ENCODE results near the gene NELFA. TPM values are rescaled to one million over a fixed set of nuclear protein-coding genes. Genes with fewer than 3 reads are reported as not detected.

Gene NELFA
- total and polyA plus RNA-seq, 7 experiments from 2014 or later: 29.2 to 50.1 (median 42.8) TPM

DNA sequence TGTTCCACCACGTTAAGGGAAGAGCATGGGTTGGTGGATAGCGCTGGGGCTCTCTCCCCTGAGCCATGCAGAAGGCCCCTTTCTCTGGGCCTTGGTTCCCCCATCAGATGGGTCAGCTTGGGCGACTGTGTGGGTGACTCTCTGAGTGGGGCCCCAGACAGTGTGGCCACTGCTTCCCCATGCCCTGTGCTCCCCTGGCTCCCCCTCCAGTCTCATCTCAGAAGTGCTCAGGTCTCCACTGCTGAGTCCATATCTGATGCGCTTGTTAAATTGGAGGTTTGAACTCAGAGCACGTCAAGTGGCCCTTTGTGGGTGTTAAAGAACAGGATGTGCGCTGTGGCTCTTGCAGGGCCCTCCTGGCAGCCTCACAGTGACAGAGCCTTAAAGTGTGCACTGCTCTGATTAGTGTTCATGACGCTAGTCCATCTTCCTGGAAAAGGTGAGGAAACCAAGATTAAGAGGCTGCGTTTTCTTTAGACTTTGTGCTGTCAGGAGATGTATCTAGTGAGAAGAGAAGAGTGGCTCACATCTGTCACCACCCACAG lies 59.8 kb downstream of the NELFA start:
- H3K27ac Mint-ChIP-seq: no peak overlapping the region

DNA sequence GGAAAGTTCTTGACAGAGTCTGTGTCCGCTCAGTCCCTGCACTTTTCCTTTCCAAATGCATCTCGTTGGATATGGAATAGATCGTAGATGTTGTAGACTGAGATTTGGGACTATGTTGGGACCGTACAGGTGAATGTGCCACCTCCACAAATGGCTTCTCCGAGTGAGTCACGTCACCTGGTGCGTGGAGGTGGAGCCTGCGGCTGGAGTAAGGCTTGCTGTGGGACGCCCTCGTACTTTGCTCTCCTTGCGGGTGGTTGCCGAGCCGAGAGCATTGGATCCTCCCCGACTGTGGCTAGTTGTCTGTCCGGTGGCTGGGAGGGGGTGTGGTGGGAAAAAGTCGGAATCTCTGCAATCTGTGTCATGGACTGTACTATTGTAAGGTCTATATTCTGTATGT lies 60.5 kb downstream of the NELFA start:
- H3K4me3 Mint-ChIP-seq: no peak overlapping the region

More for the DNA sequence above, 59.8 kb downstream of the NELFA start:
- intact Hi-C loops (cut with micrococcal nuclease): no loop called here
- POLR2A ChIA-PET: no interaction called here
- H3K4me1 Mint-ChIP-seq: peaks cover 0 to 5% (median 0%) of the 10 kb centered on the region in 7 donors
- H3K27me3 ChIP-seq (ENCODE audit: control insufficient read depth in 2 of 2, insufficient read depth in 2 of 2, low read length in 2 of 2): no peaks in the 10 kb centered on the region
- CTCF ChIA-PET: no interaction called here
- no peak overlapping the region for H3K27ac ChIP-seq (ENCODE audit: low read depth, low read length)
- peaks cover 0 to 29% (median 5%) of the 10 kb centered on the region in 3 experiments for H3K36me3 ChIP-seq (ENCODE audit: control insufficient read depth in 2 of 3, insufficient read depth in 3 of 3, low read length in 3 of 3)
- H3K4me3 Mint-ChIP-seq: no peak overlapping the region
- peak; percentile 12 for ATAC-seq
- DNase-seq: no peak
- H3K36me3 Mint-ChIP-seq: peaks cover 0 to 8% (median 4%) of the 10 kb centered on the region in 5 donors
- H3K9me3 Mint-ChIP-seq: no peaks in the 10 kb centered on the region
- no peaks in the 10 kb centered on the region for H3K4me1 ChIP-seq (ENCODE audit: control insufficient read depth in 2 of 2, insufficient read depth in 2 of 2, low read length in 2 of 2)
- no peaks in the 10 kb centered on the region for H3K9me3 ChIP-seq (ENCODE audit: control insufficient read depth in 2 of 3, low read length in 3 of 3)
- H3K27me3 Mint-ChIP-seq: no peaks in the 10 kb centered on the region
- no peak overlapping the region for H3K4me3 ChIP-seq (ENCODE audit: low read length)

DNA sequence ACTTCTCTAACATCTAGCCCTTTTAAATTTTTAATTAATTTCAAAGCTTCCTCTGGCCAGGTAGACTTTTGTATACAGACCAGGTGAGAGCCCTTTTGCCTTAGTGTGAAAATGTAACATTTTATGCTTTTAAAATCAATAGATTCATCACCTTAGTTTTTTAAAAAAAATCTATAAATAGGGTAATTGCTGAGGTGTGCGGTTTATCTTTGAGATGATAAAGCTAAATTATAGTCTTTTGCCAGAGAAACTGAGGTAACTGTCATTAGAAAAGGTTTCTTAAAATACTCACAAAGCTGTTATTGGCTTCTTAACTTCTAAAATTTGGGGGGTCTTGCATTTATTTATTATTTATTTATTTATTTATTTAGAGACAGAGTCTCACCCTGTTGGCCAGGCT lies 62.9 kb downstream of the NELFA start:
- intact Hi-C loops (cut with micrococcal nuclease): no loop called here
- peaks cover 4 to 20% (median 8%) of the 10 kb centered on the region in 5 donors for H3K36me3 Mint-ChIP-seq
- H3K4me1 Mint-ChIP-seq: peaks cover 0 to 5% (median 0%) of the 10 kb centered on the region in 7 donors
- no peak for ATAC-seq
- H3K4me3 Mint-ChIP-seq: no peak overlapping the region
- no peaks in the 10 kb centered on the region for H3K4me1 ChIP-seq (ENCODE audit: control insufficient read depth in 2 of 2, insufficient read depth in 2 of 2, low read length in 2 of 2)
- no peak overlapping the region for H3K27ac ChIP-seq (ENCODE audit: low read depth, low read length)
- H3K36me3 ChIP-seq (ENCODE audit: control insufficient read depth in 2 of 3, insufficient read depth in 3 of 3, low read length in 3 of 3): peaks cover 0 to 30% (median 0%) of the 10 kb centered on the region in 3 experiments
- no peaks in the 10 kb centered on the region for H3K27me3 Mint-ChIP-seq
- H3K4me3 ChIP-seq (ENCODE audit: low read length): no peak overlapping the region
- no peaks in the 10 kb centered on the region for H3K9me3 ChIP-seq (ENCODE audit: control insufficient read depth in 2 of 3, low read length in 3 of 3)
- DNase-seq: no peak
- H3K27ac Mint-ChIP-seq: no peak overlapping the region
- no peaks in the 10 kb centered on the region for H3K27me3 ChIP-seq (ENCODE audit: control insufficient read depth in 2 of 2, insufficient read depth in 2 of 2, low read length in 2 of 2)
- no peaks in the 10 kb centered on the region for H3K9me3 Mint-ChIP-seq
- POLR2A ChIA-PET: no interaction called here
- CTCF ChIA-PET: no interaction called here

More for the DNA sequence above, 60.5 kb downstream of the NELFA start:
- H3K27ac Mint-ChIP-seq: no peak overlapping the region
- H3K4me1 Mint-ChIP-seq: peaks cover 0 to 5% (median 0%) of the 10 kb centered on the region in 7 donors
- Histone ChIP-seq H3K27me3 (ENCODE audit: control insufficient read depth in 2 of 2, insufficient read depth in 2 of 2, low read length in 2 of 2) (no peaks in the 10 kb centered on the region), H3K4me3 (ENCODE audit: low read length) (no peak overlapping the region), H3K4me1 (ENCODE audit: control insufficient read depth in 2 of 2, insufficient read depth in 2 of 2, low read length in 2 of 2) (no peaks in the 10 kb centered on the region), H3K27ac (ENCODE audit: low read depth, low read length) (no peak overlapping the region), H3K36me3 (ENCODE audit: control insufficient read depth in 2 of 3, insufficient read depth in 3 of 3, low read length in 3 of 3) (peaks cover 0 to 33% (median 5%) of the 10 kb centered on the region in 3 experiments), H3K9me3 (ENCODE audit: control insufficient read depth in 2 of 3, low read length in 3 of 3) (no peaks in the 10 kb centered on the region)
- ATAC-seq (no peak), DNase-seq (no peak)
- ChIA-PET POLR2A (no interaction called here), CTCF (no interaction called here)
- peaks cover 0 to 11% (median 4%) of the 10 kb centered on the region in 5 donors for H3K36me3 Mint-ChIP-seq
- H3K9me3 Mint-ChIP-seq: no peaks in the 10 kb centered on the region
- no peaks in the 10 kb centered on the region for H3K27me3 Mint-ChIP-seq
- intact Hi-C loops (cut with micrococcal nuclease): no loop called here

DNA sequence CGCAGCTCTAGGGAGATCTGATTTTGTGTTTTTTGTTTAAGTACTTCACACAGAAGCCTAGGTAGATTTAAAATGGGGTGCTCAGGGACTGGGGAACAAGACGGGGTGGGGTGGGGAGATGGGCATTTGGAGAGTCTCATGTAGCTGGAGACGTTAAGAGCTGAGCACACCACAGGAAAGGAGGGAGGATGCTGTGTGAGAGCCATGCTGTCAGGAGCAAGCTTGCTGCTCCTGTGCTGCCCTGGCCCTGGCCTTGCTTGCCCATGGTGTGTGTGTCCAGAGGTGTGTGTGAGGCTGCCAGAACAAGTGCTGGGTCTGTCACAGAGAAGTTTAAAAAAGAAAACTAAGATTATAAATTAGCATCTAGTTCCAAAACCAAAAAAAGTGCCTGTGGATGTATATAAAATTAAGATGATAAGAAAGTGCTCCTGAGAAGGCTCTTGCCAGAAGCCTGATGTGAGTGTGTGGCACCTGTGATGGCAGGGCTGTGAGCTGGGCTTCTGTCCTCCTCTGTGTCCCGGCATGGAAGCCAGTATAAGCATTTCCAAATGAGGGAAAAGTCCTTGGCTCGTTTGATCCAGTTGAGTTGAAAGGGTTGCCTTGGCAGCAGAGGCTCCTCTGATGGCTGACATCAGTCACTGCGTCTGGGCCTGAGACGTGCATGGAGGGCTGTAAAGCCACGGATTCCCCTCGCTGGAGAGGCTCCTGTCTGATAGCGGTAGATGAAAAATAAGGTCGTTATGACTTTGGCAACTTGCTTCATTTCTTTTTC lies 63.5 kb downstream of the NELFA start:
- ATAC-seq: no peak
- no peak overlapping the region for H3K4me3 Mint-ChIP-seq
- H3K4me1 Mint-ChIP-seq: peaks cover 0 to 5% (median 0%) of the 10 kb centered on the region in 7 donors
- no peak overlapping the region for H3K4me3 ChIP-seq (ENCODE audit: low read length)
- peaks cover 4 to 22% (median 9%) of the 10 kb centered on the region in 5 donors for H3K36me3 Mint-ChIP-seq
- DNase-seq: no peak
- no peaks in the 10 kb centered on the region for H3K4me1 ChIP-seq (ENCODE audit: control insufficient read depth in 2 of 2, insufficient read depth in 2 of 2, low read length in 2 of 2)
- peaks cover 0 to 35% (median 0%) of the 10 kb centered on the region in 3 experiments for H3K36me3 ChIP-seq (ENCODE audit: control insufficient read depth in 2 of 3, insufficient read depth in 3 of 3, low read length in 3 of 3)
- H3K9me3 Mint-ChIP-seq: no peaks in the 10 kb centered on the region
- no peaks in the 10 kb centered on the region for H3K9me3 ChIP-seq (ENCODE audit: control insufficient read depth in 2 of 3, low read length in 3 of 3)
- no peak overlapping the region for H3K27ac Mint-ChIP-seq
- no peaks in the 10 kb centered on the region for H3K27me3 Mint-ChIP-seq
- POLR2A ChIA-PET: no interaction called here
- CTCF ChIA-PET: no interaction called here
- intact Hi-C loops (cut with micrococcal nuclease): no loop called here
- H3K27me3 ChIP-seq (ENCODE audit: control insufficient read depth in 2 of 2, insufficient read depth in 2 of 2, low read length in 2 of 2): no peaks in the 10 kb centered on the region
- no peak overlapping the region for H3K27ac ChIP-seq (ENCODE audit: low read depth, low read length)

DNA sequence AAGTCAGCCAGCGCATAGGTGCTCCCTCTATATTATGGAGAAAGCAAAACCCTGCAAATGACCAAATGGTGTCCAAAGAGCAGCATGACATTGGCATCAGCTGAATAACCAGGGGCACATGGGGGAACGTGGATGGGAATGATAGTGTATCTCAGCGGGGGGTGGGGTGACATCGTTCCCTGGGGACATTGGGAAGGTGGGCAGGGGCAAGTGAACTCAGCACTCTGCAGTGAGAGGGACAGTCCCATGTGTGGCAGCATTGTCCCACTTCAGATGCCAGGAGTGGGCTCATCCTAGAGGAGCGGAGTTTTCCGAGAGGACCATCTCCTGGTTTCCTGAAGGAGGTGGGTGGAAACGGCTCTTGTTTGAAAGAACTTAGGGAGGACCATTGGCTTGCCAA lies 64.8 kb downstream of the NELFA start:
- Mint-ChIP-seq H3K4me3 (no peak overlapping the region), H3K4me1 (peaks cover 0 to 3% (median 0%) of the 10 kb centered on the region in 7 donors), H3K36me3 (peaks cover 7 to 29% (median 13%) of the 10 kb centered on the region in 5 donors), H3K9me3 (no peaks in the 10 kb centered on the region), H3K27me3 (no peaks in the 10 kb centered on the region), H3K27ac (no peak overlapping the region)
- H3K27me3 ChIP-seq (ENCODE audit: control insufficient read depth in 2 of 2, insufficient read depth in 2 of 2, low read length in 2 of 2): no peaks in the 10 kb centered on the region
- no peaks in the 10 kb centered on the region for H3K9me3 ChIP-seq (ENCODE audit: control insufficient read depth in 2 of 3, low read length in 3 of 3)
- no peak for ATAC-seq
- ChIA-PET POLR2A (no interaction called here), CTCF (no interaction called here)
- no peak overlapping the region for H3K27ac ChIP-seq (ENCODE audit: low read depth, low read length)
- DNase-seq: no peak
- H3K4me3 ChIP-seq (ENCODE audit: low read length): no peak overlapping the region
- no peaks in the 10 kb centered on the region for H3K4me1 ChIP-seq (ENCODE audit: control insufficient read depth in 2 of 2, insufficient read depth in 2 of 2, low read length in 2 of 2)
- peaks cover 0 to 42% (median 0%) of the 10 kb centered on the region in 3 experiments for H3K36me3 ChIP-seq (ENCODE audit: control insufficient read depth in 2 of 3, insufficient read depth in 3 of 3, low read length in 3 of 3)
- intact Hi-C loops (cut with micrococcal nuclease): no loop called here

DNA sequence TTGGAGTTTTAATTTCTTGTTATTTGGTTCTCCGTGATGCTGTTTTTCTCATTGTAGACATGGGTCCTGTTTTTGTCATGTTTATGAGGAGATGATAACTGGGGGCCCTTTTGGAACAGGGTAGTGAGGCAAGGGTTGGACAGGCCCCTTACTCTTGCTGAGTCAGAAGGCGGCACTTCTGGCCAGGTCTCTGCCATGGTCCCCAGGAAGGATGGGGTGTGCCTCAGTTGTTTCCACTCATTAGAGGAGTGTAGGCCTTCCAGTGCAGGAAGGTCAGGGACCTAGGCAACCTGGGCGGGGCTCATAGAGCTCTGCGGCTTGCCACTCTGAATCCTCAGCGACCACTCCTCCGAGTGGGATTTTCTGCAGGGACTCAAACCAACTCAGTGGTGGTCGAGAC lies 68.2 kb downstream of the NELFA start:
- no peaks in the 10 kb centered on the region for H3K27me3 ChIP-seq (ENCODE audit: control insufficient read depth in 2 of 2, insufficient read depth in 2 of 2, low read length in 2 of 2)
- H3K4me1 Mint-ChIP-seq: peaks cover 0 to 6% (median 0%) of the 10 kb centered on the region in 7 donors
- ChIA-PET POLR2A (no interaction called here), CTCF (interaction anchor here (0.9 kb wide), 1 partner anchor 42 kb away, joined by 4 read pairs; no protein-coding TSS in a partner anchor)
- no peaks in the 10 kb centered on the region for H3K9me3 ChIP-seq (ENCODE audit: control insufficient read depth in 2 of 3, low read length in 3 of 3)
- H3K36me3 Mint-ChIP-seq: peaks cover 8 to 28% (median 11%) of the 10 kb centered on the region in 5 donors
- no peaks in the 10 kb centered on the region for H3K27me3 Mint-ChIP-seq
- H3K27ac Mint-ChIP-seq: no peak overlapping the region
- intact Hi-C loops (cut with micrococcal nuclease): no loop called here
- no peaks in the 10 kb centered on the region for H3K9me3 Mint-ChIP-seq
- no peaks in the 10 kb centered on the region for H3K4me1 ChIP-seq (ENCODE audit: control insufficient read depth in 2 of 2, insufficient read depth in 2 of 2, low read length in 2 of 2)
- no peak overlapping the region for H3K27ac ChIP-seq (ENCODE audit: low read depth, low read length)
- DNase-seq: no peak
- H3K36me3 ChIP-seq (ENCODE audit: control insufficient read depth in 2 of 3, insufficient read depth in 3 of 3, low read length in 3 of 3): peaks cover 0 to 45% (median 5%) of the 10 kb centered on the region in 3 experiments
- no peak overlapping the region for H3K4me3 Mint-ChIP-seq
- H3K4me3 ChIP-seq (ENCODE audit: low read length): no peak overlapping the region
- no peak for ATAC-seq

Data from naive thymus-derived CD4-positive, alpha-beta T cell (primary cell).